HepG2 (cell line): Measurements from ENCODE around the gene GPN2. TPM values are rescaled to one million over a fixed set of nuclear protein-coding genes. Genes with fewer than 3 reads are reported as not detected.
A peak's percentile ranks its signal among the peaks of the same experiment; 100 is the strongest.

Experiments used
- CREB3 ChIP-seq: sonication (generic); formaldehyde crosslinking; IDR thresholded peaks from 2 replicates; pipeline ENCODE4 v1.5.0; 2020; ENCODE audit warnings: missing genetic modification reagents
- DR1 ChIP-seq: sonication (generic); formaldehyde crosslinking; IDR thresholded peaks from 2 replicates; pipeline ENCODE4 v1.8.0; 2021; ENCODE audit warnings: mild to moderate bottlenecking, missing genetic modification reagents, inconsistent platforms
- DRAP1 ChIP-seq: IDR thresholded peaks from 2 replicates; pipeline ENCODE4 v1.6.1; 2016; ENCODE audit warnings: missing genetic modification reagents, missing compliant biosample characterization
- ESRRA ChIP-seq: sonication (generic); formaldehyde crosslinking; IDR thresholded peaks from 2 replicates; pipeline ENCODE4 v1.5.1; 2020; ENCODE audit warnings: mild to moderate bottlenecking, low read depth, missing genetic modification reagents
- FOSL2 ChIP-seq: sonication (generic); formaldehyde crosslinking; IDR thresholded peaks from 2 replicates; pipeline ENCODE4 v1.4.0; 2020; ENCODE audit warnings: missing genetic modification reagents
- FOXA3 ChIP-seq: IDR thresholded peaks from 2 replicates; pipeline ENCODE4 v1.6.1; 2016; ENCODE audit warnings: missing genetic modification reagents, missing compliant biosample characterization
- FOXK2 ChIP-seq: fragments of 450-650 bp; IDR thresholded peaks from 2 replicates; pipeline ENCODE4 v1.6.1; 2016
- HIC2 ChIP-seq: sonication (generic); formaldehyde crosslinking; IDR thresholded peaks from 2 replicates; pipeline ENCODE4 v1.9.0; 2022; ENCODE audit warnings: low read depth, missing genetic modification reagents
- HOXA3 ChIP-seq: sonication (generic); formaldehyde crosslinking; IDR thresholded peaks from 2 replicates; pipeline ENCODE4 v1.5.0; 2020; ENCODE audit warnings: missing genetic modification reagents
- ISL2 ChIP-seq: sonication (generic); formaldehyde crosslinking; IDR thresholded peaks from 2 replicates; pipeline ENCODE4 v1.5.0; 2020; ENCODE audit warnings: missing genetic modification reagents
- JUND ChIP-seq: sonication (generic); formaldehyde crosslinking; IDR thresholded peaks from 2 replicates; pipeline ENCODE4 v1.8.0; 2022; ENCODE audit warnings: mild to moderate bottlenecking, missing genetic modification reagents
- KLF16 ChIP-seq, 2 experiments: sonication (generic) in 1 of 2; formaldehyde crosslinking in 1 of 2; IDR thresholded peaks; 2 replicates each; pipeline versions ENCODE4 v1.6.1 to v1.8.0; 2016 to 2023; ENCODE audit warnings: missing genetic modification reagents in 2 of 2, missing compliant biosample characterization in 1 of 2
- LCORL ChIP-seq, 2 experiments: fragments of 450-650 bp in 1 of 2; sonication (generic) in 1 of 2; formaldehyde crosslinking in 1 of 2; IDR thresholded peaks; 2 replicates each; pipeline versions ENCODE4 v1.5.0 to v1.6.1; 2017 to 2020; ENCODE audit warnings: antibody characterized with exemption in 1 of 2, missing genetic modification reagents in 1 of 2
- NCOA2 ChIP-seq: sonication (generic); formaldehyde crosslinking; IDR thresholded peaks from 2 replicates; pipeline ENCODE4 v1.8.0; 2022; ENCODE audit warnings: inconsistent platforms
- NFE2L1 ChIP-seq: sonication (generic); formaldehyde crosslinking; IDR thresholded peaks from 2 replicates; pipeline ENCODE4 v1.4.0; 2020; ENCODE audit warnings: missing genetic modification reagents, mild to moderate bottlenecking, borderline replicate concordance
- POLR2AphosphoS5 ChIP-seq: IDR thresholded peaks from 2 replicates; pipeline ENCODE4 v1.6.1; 2012; ENCODE audit warnings: low read depth, low read length
- RCOR2 ChIP-seq: IDR thresholded peaks from 2 replicates; pipeline ENCODE4 v1.6.1; 2016; ENCODE audit warnings: missing biosample characterization, missing genetic modification reagents
- RXRA ChIP-seq: sonication (generic); formaldehyde crosslinking; IDR thresholded peaks from 2 replicates; pipeline ENCODE4 v1.5.1; 2020; ENCODE audit warnings: missing genetic modification reagents
- SNAPC2 ChIP-seq: sonication (generic); formaldehyde crosslinking; IDR thresholded peaks from 2 replicates; pipeline ENCODE4 v1.8.1; 2022; ENCODE audit warnings: mild to moderate bottlenecking, missing genetic modification reagents
- SOX5 ChIP-seq: IDR thresholded peaks from 2 replicates; pipeline ENCODE4 v1.6.1; 2016; ENCODE audit warnings: borderline replicate concordance
- ZBTB37 ChIP-seq: sonication (generic); formaldehyde crosslinking; IDR thresholded peaks from 2 replicates; pipeline ENCODE4 v1.4.0; 2020; ENCODE audit warnings: mild to moderate bottlenecking, missing genetic modification reagents
- ZBTB8A ChIP-seq: sonication (generic); formaldehyde crosslinking; IDR thresholded peaks from 2 replicates; pipeline ENCODE4 v1.4.0; 2020; ENCODE audit warnings: mild to moderate bottlenecking, low read depth, missing genetic modification reagents, borderline replicate concordance
- ZMAT5 ChIP-seq: sonication (generic); formaldehyde crosslinking; IDR thresholded peaks from 2 replicates; pipeline ENCODE4 v1.5.0; 2020; ENCODE audit warnings: mild to moderate bottlenecking, low read depth, missing genetic modification reagents, borderline replicate concordance
- ZMYM4 ChIP-seq: sonication (generic); formaldehyde crosslinking; IDR thresholded peaks from 2 replicates; pipeline ENCODE4 v1.8.1; 2023; ENCODE audit warnings: mild to moderate bottlenecking, missing genetic modification reagents
- ZNF564 ChIP-seq: sonication (generic); formaldehyde crosslinking; IDR thresholded peaks from 2 replicates; pipeline ENCODE4 v1.8.1; 2023; ENCODE audit warnings: mild to moderate bottlenecking, missing genetic modification reagents
- ZNF747 ChIP-seq: sonication (generic); formaldehyde crosslinking; IDR thresholded peaks from 2 replicates; pipeline ENCODE4 v1.8.1; 2023; ENCODE audit warnings: missing genetic modification reagents, mild to moderate bottlenecking, borderline replicate concordance
- ZNF772 ChIP-seq: sonication (generic); formaldehyde crosslinking; IDR thresholded peaks from 2 replicates; pipeline ENCODE4 v1.5.0; 2020; ENCODE audit warnings: mild to moderate bottlenecking, missing genetic modification reagents
- polyA plus RNA-seq, 8 experiments: library from polyadenylated mRNA; depleted of rRNA in 3 of 8; stranded (reverse) in 7 of 8; unstranded in 1 of 8; fragments of >200 nt; fragmentation: Illumina TruSeq in 4 of 8; extraction: Trizol in 4 of 8; gene quantifications; 2 replicates each; pipeline versions ENCODE4 v1.2.1 to v1.2.3, GENCODE V29; 2011 to 2016; ENCODE audit warnings: low read depth in 4 of 8, missing spikeins in 1 of 8, mixed read lengths in 1 of 8; ENCODE audit not compliant: insufficient read depth in 1 of 8
- total RNA-seq, 5 experiments: library from RNA; depleted of rRNA; stranded (reverse); fragments of >200 nt; fragmentation: Illumina TruSeq; extraction: Trizol; gene quantifications; 2 replicates each; pipeline ENCODE4 v1.2.3, GENCODE V29; 2016; ENCODE audit warnings: low read depth in 1 of 5

The GPN2 gene
- total and polyA plus RNA-seq, 2 of the 13 experiments (the other 11 are each of a cell fraction or from before 2014, with no cell fraction given), result 19.3 to 38.9 TPM

GRCh38 chr1:26915204-26915842 lies 25.2 kb upstream of the GPN2 start (continued):
- TF ChIP-seq HIC2 (CRISPR knock-in tag), result peak; percentile 98
- peak; percentile 36; the same call in 1 of the 2 replicates for TF ChIP-seq ZBTB37 (CRISPR knock-in tag)
- 0 out of 2 replicates have a peak, but pooled peaks have one; percentile 13 for TF ChIP-seq DR1 (CRISPR knock-in tag)
- no peak for TF ChIP-seq ZBTB8A
- TF ChIP-seq LCORL (IDR thresholded peaks at IDR 0.05), result no peak
- peak; percentile 41; the same call in 1 of the 2 replicates for TF ChIP-seq LCORL (CRISPR knock-in tag; IDR thresholded peaks at IDR 0.05)
- peak; percentile 66 for TF ChIP-seq RCOR2 (CRISPR knock-in tag)
- TF ChIP-seq SOX5 (CRISPR knock-in tag), result peak; percentile 66
- TF ChIP-seq HOXA3 (CRISPR knock-in tag), result peak; percentile 73
- peak; percentile 46 for TF ChIP-seq RXRA (CRISPR knock-in tag)
- TF ChIP-seq ISL2 (CRISPR knock-in tag), result peak; percentile 38; the same call in 1 of the 2 replicates
- peak; percentile 44; the same call in 1 of the 2 replicates for TF ChIP-seq ESRRA
- TF ChIP-seq JUND (CRISPR knock-in tag), result peak; percentile 76
- no peak for TF ChIP-seq CREB3 (CRISPR knock-in tag)
- TF ChIP-seq FOXK2, result no peak
- TF ChIP-seq ZNF747 (CRISPR knock-in tag), result 0 out of 2 replicates have a peak, but pooled peaks have one; percentile 24
- peak; percentile 68 for TF ChIP-seq FOXA3 (CRISPR knock-in tag)
- no peak for TF ChIP-seq ZNF772 (CRISPR knock-in tag)
- peak; percentile 58 for TF ChIP-seq FOSL2 (CRISPR knock-in tag)
- no peak for TF ChIP-seq SNAPC2
- peak; percentile 57 for TF ChIP-seq NCOA2 (CRISPR knock-in tag)
- TF ChIP-seq KLF16 (CRISPR knock-in tag; IDR thresholded peaks at IDR 0.05), result 0 out of 4 replicates have a peak, but pooled peaks of 1 of the 2 experiments have one; percentile 23
- peak; percentile 27; the same call in 1 of the 2 replicates for TF ChIP-seq POLR2AphosphoS5
- TF ChIP-seq DRAP1 (CRISPR knock-in tag), result 0 out of 2 replicates have a peak, but pooled peaks have one; percentile 29
- no peak for TF ChIP-seq ZMAT5 (CRISPR knock-in tag)
- no peak for TF ChIP-seq NFE2L1 (CRISPR knock-in tag)
- peak; percentile 30; the same call in 1 of the 2 replicates for TF ChIP-seq ZMYM4 (CRISPR knock-in tag)
- no peak for TF ChIP-seq ZNF564 (CRISPR knock-in tag)
